Ammon's horn (tissue), 1 donor: Measurements from ENCODE around the gene TET3.
"Not testable (repeated sequence)": the region's sequence is repeated elsewhere in the genome, so short reads cannot be mapped to it uniquely, and the experiment has no call there.

Experiments used
- DNase-seq: peaks from one replicate; pipeline ENCODE4 v3.0.0-alpha.2; 2016; ENCODE audit warnings: low spot score

The TET3 gene

GRCh38 chr2:73984203-73984921 lies at the start of gene TET3:
Gene TET3 (plus strand): TSS chr2:73984910. CDS start chr2:73986404, 1,494 bp downstream.
- no peak for DNase-seq

- DNase-seq: no peak
Measured at GRCh38 chr2:73935641-73936040, 49.1 kb upstream of the TET3 start.

GRCh38 chr2:73937103-73937885 lies 47.4 kb upstream of the TET3 start:
- no peak for DNase-seq

- DNase-seq: no peak
Measured at GRCh38 chr2:73937899-73938298, 46.8 kb upstream of the TET3 start.

- DNase-seq: no peak
Measured at GRCh38 chr2:73938718-73939352, 45.9 kb upstream of the TET3 start.

GRCh38 chr2:73939419-73939818 lies 45.3 kb upstream of the TET3 start:
- DNase-seq: no peak

GRCh38 chr2:73940066-73940465 lies 44.6 kb upstream of the TET3 start:
- not testable (repeated sequence) for DNase-seq

GRCh38 chr2:73942664-73943063 lies 42.0 kb upstream of the TET3 start:
- no peak for DNase-seq

GRCh38 chr2:73944714-73945113 lies 40.0 kb upstream of the TET3 start:
- DNase-seq: no peak

- DNase-seq: no peak
Measured at GRCh38 chr2:73946215-73946614, 38.5 kb upstream of the TET3 start.

- no peak for DNase-seq
Measured at GRCh38 chr2:73946666-73947065, 38.0 kb upstream of the TET3 start.

- no peak for DNase-seq
Measured at GRCh38 chr2:73947412-73948018, 37.2 kb upstream of the TET3 start.

GRCh38 chr2:73949802-73950201 lies 34.9 kb upstream of the TET3 start:
- DNase-seq: no peak

GRCh38 chr2:73952499-73953446 lies 31.9 kb upstream of the TET3 start:
- DNase-seq: peak; percentile 81

- no peak for DNase-seq
Measured at GRCh38 chr2:73956218-73956865, 28.4 kb upstream of the TET3 start.

- DNase-seq: no peak
Measured at GRCh38 chr2:73961274-73961673, 23.4 kb upstream of the TET3 start.

- no peak for DNase-seq
Measured at GRCh38 chr2:73961823-73962615, 22.7 kb upstream of the TET3 start.

GRCh38 chr2:73962798-73963197 lies 21.9 kb upstream of the TET3 start:
- DNase-seq: no peak

GRCh38 chr2:73963385-73964120 lies 21.2 kb upstream of the TET3 start:
- DNase-seq: no peak
